ENCODE measurements around the gene RXYLT1. TPM values are rescaled to one million over a fixed set of nuclear protein-coding genes. Genes with fewer than 3 reads are reported as not detected.
"Not testable (repeated sequence)": the region's sequence is repeated elsewhere in the genome, so short reads cannot be mapped to it uniquely, and the experiment has no call there.

RXYLT1 gene
- total RNA-seq, 3 donors from 2014 or later = 16.0 to 20.2 (median 19.0) TPM

GRCh38 chr12:63836936-63837335 lies 57.2 kb downstream of the RXYLT1 start:
- Histone ChIP-seq H3K27ac (no peak overlapping the region), H3K27me3 (no peaks in the 10 kb centered on the region), H3K9me3 (no peaks in the 10 kb centered on the region), H3K4me1 (no peaks in the 10 kb centered on the region), H3K36me3 (no peaks in the 10 kb centered on the region), H3K4me3 (no peak overlapping the region)
- intact Hi-C loops (cut with DNase I; ENCODE audit: low total_unique reads) = no loop called here
- no peak for DNase-seq (ENCODE audit: low spot score in 2 of 2)
- TF ChIP-seq POLR2A (IDR thresholded peaks at IDR 0.05) = no peak
- TF ChIP-seq CTCF (IDR thresholded peaks at IDR 0.05) = no peak
- TF ChIP-seq POLR2AphosphoS5 (IDR thresholded peaks at IDR 0.05) = no peak

GRCh38 chr12:63838411-63838810 lies 58.7 kb downstream of the RXYLT1 start:
- H3K4me3 ChIP-seq = no peak overlapping the region
- H3K27ac ChIP-seq = no peak overlapping the region
- intact Hi-C loops (cut with DNase I; ENCODE audit: low total_unique reads) = no loop called here
- H3K4me1 ChIP-seq = no peaks in the 10 kb centered on the region
- H3K9me3 ChIP-seq = no peaks in the 10 kb centered on the region
- H3K27me3 ChIP-seq = no peaks in the 10 kb centered on the region
- H3K36me3 ChIP-seq = no peaks in the 10 kb centered on the region
- no peak for DNase-seq (ENCODE audit: low spot score in 2 of 2)
- TF ChIP-seq POLR2AphosphoS5 (IDR thresholded peaks at IDR 0.05) (no peak), POLR2A (IDR thresholded peaks at IDR 0.05) (no peak), CTCF (IDR thresholded peaks at IDR 0.05) (no peak)

- intact Hi-C loops (cut with DNase I; ENCODE audit: low total_unique reads) = loop anchor here (5.0 to 10.0 kb wide), 2 partner anchors 254 to 416 kb away; no protein-coding TSS in a partner anchor
- no peak for DNase-seq (ENCODE audit: low spot score in 2 of 2)
- Histone ChIP-seq H3K27me3 (no peaks in the 10 kb centered on the region), H3K36me3 (no peaks in the 10 kb centered on the region), H3K27ac (no peak overlapping the region), H3K4me1 (peaks cover 0 to 4% of the 10 kb centered on the region in 2 donors), H3K9me3 (no peaks in the 10 kb centered on the region), H3K4me3 (no peak overlapping the region)
- no peak for TF ChIP-seq POLR2AphosphoS5 (IDR thresholded peaks at IDR 0.05)
- no peak for TF ChIP-seq POLR2A (IDR thresholded peaks at IDR 0.05)
- TF ChIP-seq CTCF (IDR thresholded peaks at IDR 0.05) = no peak
These were observed 61.3 kb downstream of the RXYLT1 start for GRCh38 chr12:63841011-63841410.

GRCh38 chr12:63841571-63841970 lies 61.9 kb downstream of the RXYLT1 start:
- intact Hi-C loops (cut with DNase I; ENCODE audit: low total_unique reads) = loop anchor here (5.0 to 10.0 kb wide), 2 partner anchors 253 to 416 kb away; no protein-coding TSS in a partner anchor
- Histone ChIP-seq H3K4me1 (peaks cover 0 to 10% of the 10 kb centered on the region in 2 donors), H3K27me3 (no peaks in the 10 kb centered on the region), H3K36me3 (no peaks in the 10 kb centered on the region), H3K4me3 (no peak overlapping the region), H3K9me3 (no peaks in the 10 kb centered on the region), H3K27ac (no peak overlapping the region)
- TF ChIP-seq POLR2A (IDR thresholded peaks at IDR 0.05) = no peak
- TF ChIP-seq CTCF (IDR thresholded peaks at IDR 0.05) = no peak
- TF ChIP-seq POLR2AphosphoS5 (IDR thresholded peaks at IDR 0.05) = no peak
- no peak for DNase-seq (ENCODE audit: low spot score in 2 of 2)

- intact Hi-C loops (cut with DNase I; ENCODE audit: low total_unique reads) = loop anchor here (5.0 to 10.0 kb wide), 2 partner anchors 252 to 415 kb away; no protein-coding TSS in a partner anchor
- not testable (repeated sequence) for H3K4me3 ChIP-seq; H3K9me3 ChIP-seq; DNase-seq (ENCODE audit: low spot score in 2 of 2); H3K27me3 ChIP-seq; H3K36me3 ChIP-seq
- peaks cover 0 to 15% of the 10 kb centered on the region in 2 donors for H3K4me1 ChIP-seq
- peak overlapping the region in 1 of 2 donors; percentile 93 for H3K27ac ChIP-seq
These were observed 63.0 kb downstream of the RXYLT1 start for GRCh38 chr12:63842750-63843149.

All from breast epithelium (tissue), 4 donors.